Neural cell (in vitro differentiated cells): ENCODE measurements around the gene EYS. TPM values are rescaled to one million over a fixed set of nuclear protein-coding genes. Genes with fewer than 3 reads are reported as not detected.

ENCODE experiments used
- H2AFZ ChIP-seq: fragments of 200-600, 300-800 bp; sonication (generic), shearing (Covaris generic); 2 replicates; pipeline ENCODE4 v1.6.0; 2014; ENCODE audit warnings: low read depth, mild to moderate bottlenecking, antibody characterized with exemption, low read length, moderate library complexity
- H3F3A ChIP-seq: fragments of 200-600 bp; shearing (Covaris generic); 2 replicates; pipeline ENCODE4 v1.6.1; 2016; ENCODE audit warnings: mild to moderate bottlenecking, moderate library complexity, mixed read lengths, antibody characterized with exemption, low read length; ENCODE audit not compliant: insufficient read depth, poor library complexity, severe bottlenecking
- H3K27ac ChIP-seq: fragments of 200-600, 300-800 bp; sonication (generic), shearing (Covaris generic); 2 replicates; pipeline ENCODE4 v1.5.1; 2014; ENCODE audit warnings: mild to moderate bottlenecking, low read length, moderate library complexity
- H3K27me3 ChIP-seq: fragments of 300-800, 200-600 bp; sonication (generic), shearing (Covaris generic); 2 replicates; pipeline ENCODE4 v1.6.0; 2014; ENCODE audit warnings: mild to moderate bottlenecking, low read depth, low read length, moderate library complexity; ENCODE audit not compliant: insufficient read depth
- H3K36me3 ChIP-seq: fragments of 300-800, 200-600 bp; sonication (generic), shearing (Covaris generic); 2 replicates; pipeline ENCODE4 v1.5.1; 2014; ENCODE audit warnings: mild to moderate bottlenecking, antibody characterized with exemption, low read length, moderate library complexity; ENCODE audit not compliant: insufficient read depth
- H3K4me2 ChIP-seq: fragments of 300-800, 200-600 bp; sonication (generic), shearing (Covaris generic); 2 replicates; pipeline ENCODE4 v1.6.0; 2014; ENCODE audit warnings: mild to moderate bottlenecking, low read length
- H3K4me3 ChIP-seq: fragments of 300-800, 200-600 bp; sonication (generic), shearing (Covaris generic); 2 replicates; pipeline ENCODE4 v1.5.1; 2014; ENCODE audit warnings: mild to moderate bottlenecking, low read length, moderate library complexity
- H3K79me2 ChIP-seq: fragments of 200-600 bp; shearing (Covaris generic); replicated peaks from 2 replicates; pipeline ENCODE4 v1.6.0; 2014; ENCODE audit warnings: mild to moderate bottlenecking, low read length, moderate library complexity; ENCODE audit not compliant: insufficient read depth
- H3K9ac ChIP-seq: fragments of 300-800, 200-600 bp; sonication (generic), shearing (Covaris generic); 2 replicates; pipeline ENCODE4 v1.6.1; 2016; ENCODE audit warnings: mild to moderate bottlenecking, low read length, mixed read lengths
- H3K9me2 ChIP-seq: fragments of 200-600 bp; shearing (Covaris generic); 2 replicates; pipeline ENCODE4 v1.6.1; 2016; ENCODE audit warnings: mild to moderate bottlenecking, low read length, mixed read lengths; ENCODE audit not compliant: insufficient read depth
- H3K9me3 ChIP-seq: fragments of 200-600, 300-800 bp; sonication (generic), shearing (Covaris generic); 2 replicates; pipeline ENCODE4 v1.6.1; 2016; ENCODE audit warnings: mild to moderate bottlenecking, mixed run types, low read length, moderate library complexity, mixed read lengths
- H4K20me1 ChIP-seq: fragments of 200-600 bp; shearing (Covaris generic); 2 replicates; pipeline ENCODE4 v1.6.1; 2016; ENCODE audit warnings: mild to moderate bottlenecking, mixed run types; ENCODE audit not compliant: insufficient read depth
- CTCF ChIP-seq: fragments of 450-650 bp; IDR thresholded peaks from 2 replicates; pipeline ENCODE4 v1.5.1; 2014; ENCODE audit warnings: antibody characterized with exemption, mild to moderate bottlenecking, moderate library complexity; ENCODE audit not compliant: poor library complexity, severe bottlenecking
- EP300 ChIP-seq: fragments of 450-650 bp; conservative IDR thresholded peaks from 2 replicates; pipeline ENCODE4 v1.6.1; 2014; ENCODE audit warnings: antibody characterized with exemption, mild to moderate bottlenecking, moderate library complexity; ENCODE audit not compliant: poor library complexity, severe bottlenecking
- EZH2 ChIP-seq: fragments of 200-600, 300-800 bp; shearing (Covaris generic), sonication (generic); IDR thresholded peaks from 2 replicates; pipeline ENCODE4 v1.6.1; 2014; ENCODE audit warnings: antibody characterized with exemption, low read length, borderline replicate concordance, mild to moderate bottlenecking; ENCODE audit not compliant: insufficient read depth, poor library complexity, severe bottlenecking
- MXI1 ChIP-seq: fragments of 450-650 bp; conservative IDR thresholded peaks from 2 replicates; pipeline ENCODE4 v1.6.1; 2014; ENCODE audit warnings: antibody characterized with exemption, mild to moderate bottlenecking; ENCODE audit not compliant: poor library complexity, severe bottlenecking
- POLR2AphosphoS5 ChIP-seq: IDR thresholded peaks from 2 replicates; pipeline ENCODE4 v1.6.1; 2012
- RAD21 ChIP-seq: fragments of 450-650 bp; conservative IDR thresholded peaks from 2 replicates; pipeline ENCODE4 v1.6.1; 2014; ENCODE audit warnings: antibody characterized with exemption, mild to moderate bottlenecking, moderate library complexity
- REST ChIP-seq: IDR thresholded peaks from 2 replicates; pipeline ENCODE4 v1.6.1; 2012; ENCODE audit warnings: borderline replicate concordance
- SMC3 ChIP-seq: fragments of 450-650 bp; conservative IDR thresholded peaks from 2 replicates; pipeline ENCODE4 v1.6.1; 2014; ENCODE audit warnings: antibody characterized with exemption, mild to moderate bottlenecking, moderate library complexity; ENCODE audit not compliant: poor library complexity
- TAF1 ChIP-seq: IDR thresholded peaks from 2 replicates; pipeline ENCODE4 v1.6.1; 2012; ENCODE audit warnings: low read depth
- polyA plus RNA-seq: library from polyadenylated mRNA; depleted of rRNA; stranded (reverse); fragments of >200 nt; gene quantifications from 2 replicates; pipeline ENCODE4 v1.2.3, GENCODE V29; 2014

EYS gene
- polyA plus RNA-seq, 1 donor from 2014 or later = 0.38 TPM

- no peak overlapping the region for H3K4me3 ChIP-seq
- H3K79me2 ChIP-seq = no peaks in the 10 kb centered on the region
- no peak overlapping the region for H3K4me2 ChIP-seq
- H4K20me1 ChIP-seq = no peaks in the 10 kb centered on the region
- no peak overlapping the region for H2AFZ ChIP-seq
- no peaks in the 10 kb centered on the region for H3K27me3 ChIP-seq
- no peaks in the 10 kb centered on the region for H3K36me3 ChIP-seq
- H3K9me2 ChIP-seq = no peaks in the 10 kb centered on the region
- no peaks in the 10 kb centered on the region for H3K9me3 ChIP-seq
- H3K9ac ChIP-seq = no peak overlapping the region
- TF ChIP-seq EP300 (no peak), SMC3 (no peak), MXI1 (no peak), TAF1 (no peak), EZH2 (no peak), POLR2AphosphoS5 (no peak), REST (no peak), RAD21 (no peak), CTCF (no peak)
- no peak overlapping the region for H3K27ac ChIP-seq
- no peaks in the 10 kb centered on the region for H3F3A ChIP-seq
Observed at GRCh38 chr6:63795826-63796225, 1911.2 kb downstream of the EYS start.

GRCh38 chr6:63795006-63795405, 1912.0 kb downstream of the EYS start:
- Histone ChIP-seq H3K36me3 (no peaks in the 10 kb centered on the region), H3K9me2 (no peaks in the 10 kb centered on the region), H3K9me3 (no peaks in the 10 kb centered on the region), H3K4me3 (no peak overlapping the region), H3K4me2 (no peak overlapping the region), H2AFZ (no peak overlapping the region), H3F3A (no peaks in the 10 kb centered on the region), H3K27ac (no peak overlapping the region), H3K9ac (no peak overlapping the region), H4K20me1 (no peaks in the 10 kb centered on the region), H3K27me3 (no peaks in the 10 kb centered on the region), H3K79me2 (no peaks in the 10 kb centered on the region)
- no peak for TF ChIP-seq TAF1
- no peak for TF ChIP-seq SMC3
- no peak for TF ChIP-seq MXI1
- no peak for TF ChIP-seq RAD21
- TF ChIP-seq EP300 = no peak
- TF ChIP-seq POLR2AphosphoS5 = no peak
- TF ChIP-seq REST = no peak
- no peak for TF ChIP-seq CTCF
- TF ChIP-seq EZH2 = no peak
